GM19397 (cell line): ENCODE results near the gene AQP3.
"Not testable (repeated sequence)": the region's sequence is repeated elsewhere in the genome, so short reads cannot be mapped to it uniquely, and the experiment has no call there.

Source experiments
- ATAC-seq: cut with Tn5 transposase; IDR thresholded peaks from one replicate; pipeline ENCODE4 v1.9.1; 2021; ENCODE audit warnings: mild to moderate bottlenecking, moderate library complexity; ENCODE audit not compliant: unreplicated experiment

Gene AQP3

GRCh38 chr9:33446946-33447798 lies at the start of gene AQP3:
Gene AQP3 (minus strand): TSS chr9:33447593. CDS start chr9:33447530, 63 bp downstream.
- peak; percentile 28 for ATAC-seq

GRCh38 chr9:33493819-33494218 lies 46.4 kb upstream of the AQP3 start:
- ATAC-seq: not testable (repeated sequence)

- no peak for ATAC-seq
These were observed 41.7 kb upstream of the AQP3 start for GRCh38 chr9:33489066-33489465.

- not testable (repeated sequence) for ATAC-seq
These were observed 37.9 kb upstream of the AQP3 start for GRCh38 chr9:33485312-33485711.

GRCh38 chr9:33480976-33481375 lies 33.6 kb upstream of the AQP3 start:
- ATAC-seq: no peak

- ATAC-seq: no peak
These were observed 32.7 kb upstream of the AQP3 start for GRCh38 chr9:33480106-33480505.

- no peak for ATAC-seq
These were observed 29.1 kb upstream of the AQP3 start for GRCh38 chr9:33476503-33476902.

- no peak for ATAC-seq
These were observed 28.0 kb upstream of the AQP3 start for GRCh38 chr9:33475357-33475756.

- peak; percentile 97 for ATAC-seq
These were observed 26.4 kb upstream of the AQP3 start, which contains the start of gene NOL6 for GRCh38 chr9:33473643-33474352. Gene NOL6 (minus strand): TSS chr9:33473924. CDS start chr9:33473842, 82 bp downstream.

- no peak for ATAC-seq
These were observed 25.7 kb upstream of the AQP3 start for GRCh38 chr9:33472881-33473615.

GRCh38 chr9:33472171-33472880 lies 24.9 kb upstream of the AQP3 start:
- ATAC-seq: no peak

- no peak for ATAC-seq
These were observed 24.0 kb upstream of the AQP3 start for GRCh38 chr9:33471361-33471760.

- no peak for ATAC-seq
These were observed 22.5 kb upstream of the AQP3 start for GRCh38 chr9:33469891-33470290.

- ATAC-seq: no peak
These were observed 21.6 kb upstream of the AQP3 start for GRCh38 chr9:33468797-33469621.

GRCh38 chr9:33468215-33468730 lies 20.9 kb upstream of the AQP3 start:
- no peak for ATAC-seq

GRCh38 chr9:33467526-33467925 lies 20.1 kb upstream of the AQP3 start:
- no peak for ATAC-seq

- ATAC-seq: no peak
These were observed 19.4 kb upstream of the AQP3 start for GRCh38 chr9:33466565-33467495.
